ENCODE data around the gene RGS1.

Gene RGS1

DNA sequence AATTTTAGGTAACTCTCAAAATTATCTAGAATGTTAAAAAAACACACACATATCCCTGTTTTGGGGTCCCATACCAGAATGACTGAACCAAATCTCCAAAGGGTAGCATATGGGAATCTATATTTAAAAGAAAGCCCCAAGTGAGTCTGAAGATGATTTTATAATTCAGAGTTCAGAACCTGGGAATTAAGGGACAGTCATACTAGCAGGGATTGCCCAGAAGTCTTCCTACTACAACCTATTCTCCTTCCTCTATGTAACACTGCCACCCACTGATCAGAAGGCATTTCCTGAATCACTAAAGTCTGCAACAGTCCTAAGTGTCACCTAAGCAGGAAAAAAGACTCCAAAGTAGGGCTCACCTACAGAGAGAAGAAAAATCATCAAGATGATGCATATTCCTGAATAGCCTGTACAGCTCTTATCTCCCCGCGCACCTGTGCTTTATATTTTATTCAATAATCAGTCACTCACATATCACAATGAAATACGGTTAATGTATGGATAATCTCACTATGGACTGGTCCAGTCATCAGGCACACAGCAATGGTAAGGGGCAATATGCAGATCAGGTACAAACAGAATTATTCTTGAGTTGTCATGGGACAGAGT, 4.9 kb downstream of the RGS1 start:
- TF ChIP-seq, protein P1, sequence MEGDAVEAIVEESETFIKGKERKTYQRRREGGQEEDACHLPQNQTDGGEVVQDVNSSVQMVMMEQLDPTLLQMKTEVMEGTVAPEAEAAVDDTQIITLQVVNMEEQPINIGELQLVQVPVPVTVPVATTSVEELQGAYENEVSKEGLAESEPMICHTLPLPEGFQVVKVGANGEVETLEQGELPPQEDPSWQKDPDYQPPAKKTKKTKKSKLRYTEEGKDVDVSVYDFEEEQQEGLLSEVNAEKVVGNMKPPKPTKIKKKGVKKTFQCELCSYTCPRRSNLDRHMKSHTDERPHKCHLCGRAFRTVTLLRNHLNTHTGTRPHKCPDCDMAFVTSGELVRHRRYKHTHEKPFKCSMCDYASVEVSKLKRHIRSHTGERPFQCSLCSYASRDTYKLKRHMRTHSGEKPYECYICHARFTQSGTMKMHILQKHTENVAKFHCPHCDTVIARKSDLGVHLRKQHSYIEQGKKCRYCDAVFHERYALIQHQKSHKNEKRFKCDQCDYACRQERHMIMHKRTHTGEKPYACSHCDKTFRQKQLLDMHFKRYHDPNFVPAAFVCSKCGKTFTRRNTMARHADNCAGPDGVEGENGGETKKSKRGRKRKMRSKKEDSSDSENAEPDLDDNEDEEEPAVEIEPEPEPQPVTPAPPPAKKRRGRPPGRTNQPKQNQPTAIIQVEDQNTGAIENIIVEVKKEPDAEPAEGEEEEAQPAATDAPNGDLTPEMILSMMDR (IDR thresholded peaks at IDR 0.05; ENCODE audit: insufficient read depth, low read length, poor library complexity, severe bottlenecking): peak; percentile 42
- no peak for DNase-seq (ENCODE audit: extremely low read depth, insufficient read length)
- H3K36me3 ChIP-seq (ENCODE audit: control insufficient read depth, insufficient read depth, low read length): no peaks in the 10 kb centered on the region
- peak overlapping the region; percentile 70 for H3K4me3 ChIP-seq (replicated peaks; ENCODE audit: low read depth, low read length)
- H3K27me3 ChIP-seq (replicated peaks; ENCODE audit: control insufficient read depth, insufficient read depth, low read length): no peaks in the 10 kb centered on the region

DNA sequence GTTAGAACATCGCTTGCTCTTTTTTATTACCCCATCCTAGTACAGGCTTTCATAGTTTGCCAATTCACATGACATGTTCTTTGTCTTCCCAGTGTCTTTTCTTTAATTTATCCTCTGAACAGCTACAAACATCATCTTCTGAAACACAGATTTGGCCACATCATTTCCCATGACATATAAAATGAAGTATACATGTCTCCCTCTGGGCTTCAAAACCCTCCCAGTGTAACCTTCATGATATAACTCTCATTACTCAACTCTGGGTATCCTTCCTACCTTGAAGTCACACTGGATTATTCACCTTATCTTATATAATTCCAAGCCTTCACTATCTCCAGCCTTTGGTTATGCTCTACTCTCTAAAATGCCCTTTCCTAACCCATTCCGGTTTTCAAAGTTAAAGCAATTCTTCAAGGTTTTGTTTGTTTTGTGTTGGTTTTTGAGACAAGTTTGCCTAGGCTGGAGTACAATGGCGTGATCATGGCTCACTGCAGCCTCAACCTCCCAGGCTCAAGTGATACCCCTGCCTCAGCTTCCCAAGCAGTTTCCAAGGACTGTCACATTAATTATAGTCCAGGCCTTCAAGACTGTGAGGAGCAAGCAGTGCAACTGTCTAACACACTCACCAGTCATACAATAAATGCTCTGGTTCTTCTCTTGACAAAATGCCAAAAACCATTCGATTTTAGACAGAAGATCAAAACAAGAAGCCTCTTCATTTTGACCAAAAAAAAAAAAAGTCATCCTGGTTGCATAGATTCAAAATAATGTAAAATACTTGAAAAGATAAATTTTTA, 5.8 kb downstream of the RGS1 start:
- TF ChIP-seq, protein P1 (IDR thresholded peaks at IDR 0.05; ENCODE audit: insufficient read depth, low read length, poor library complexity, severe bottlenecking): no peak
- H3K27me3 ChIP-seq (replicated peaks; ENCODE audit: control insufficient read depth, insufficient read depth, low read length): no peaks in the 10 kb centered on the region
- DNase-seq (ENCODE audit: extremely low read depth, insufficient read length): no peak
- H3K4me3 ChIP-seq (replicated peaks; ENCODE audit: low read depth, low read length): no peak overlapping the region
- H3K36me3 ChIP-seq (ENCODE audit: control insufficient read depth, insufficient read depth, low read length): no peaks in the 10 kb centered on the region

DNA sequence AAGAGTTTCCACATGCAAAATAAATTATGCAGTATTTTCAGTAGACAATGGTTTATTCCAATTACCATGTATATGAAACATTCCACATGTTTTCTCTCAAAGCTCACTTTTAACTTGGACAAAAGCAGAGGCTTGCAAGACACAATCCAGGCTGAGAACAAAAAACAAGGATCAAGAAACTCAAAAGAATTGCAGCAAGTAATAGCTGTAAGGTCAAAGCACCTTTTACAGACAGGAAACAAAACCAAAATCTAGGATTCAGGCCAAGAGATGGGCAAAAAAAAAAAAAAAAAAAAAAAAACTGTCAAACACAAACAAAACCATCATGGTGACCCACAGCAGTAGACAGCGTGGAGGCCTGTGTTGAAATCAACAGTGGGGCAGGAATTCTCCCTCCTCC, 9.3 kb downstream of the RGS1 start:
- Histone ChIP-seq H3K36me3 (ENCODE audit: control insufficient read depth, insufficient read depth, low read length) (no peaks in the 10 kb centered on the region), H3K4me3 (replicated peaks; ENCODE audit: low read depth, low read length) (no peak overlapping the region), H3K27me3 (replicated peaks; ENCODE audit: control insufficient read depth, insufficient read depth, low read length) (no peaks in the 10 kb centered on the region)
- no peak for DNase-seq (ENCODE audit: extremely low read depth, insufficient read length)
- TF ChIP-seq, protein P1 (IDR thresholded peaks at IDR 0.05; ENCODE audit: insufficient read depth, low read length, poor library complexity, severe bottlenecking): no peak

GRCh38 chr1:192587386-192588266, 12.1 kb downstream of the RGS1 start:
- Histone ChIP-seq H3K27me3 (replicated peaks; ENCODE audit: control insufficient read depth, insufficient read depth, low read length) (no peaks in the 10 kb centered on the region), H3K4me3 (replicated peaks; ENCODE audit: low read depth, low read length) (no peak overlapping the region), H3K36me3 (ENCODE audit: control insufficient read depth, insufficient read depth, low read length) (no peaks in the 10 kb centered on the region)
- TF ChIP-seq, protein P1 (IDR thresholded peaks at IDR 0.05; ENCODE audit: insufficient read depth, low read length, poor library complexity, severe bottlenecking): no peak
- DNase-seq (ENCODE audit: extremely low read depth, insufficient read length): no peak

DNA sequence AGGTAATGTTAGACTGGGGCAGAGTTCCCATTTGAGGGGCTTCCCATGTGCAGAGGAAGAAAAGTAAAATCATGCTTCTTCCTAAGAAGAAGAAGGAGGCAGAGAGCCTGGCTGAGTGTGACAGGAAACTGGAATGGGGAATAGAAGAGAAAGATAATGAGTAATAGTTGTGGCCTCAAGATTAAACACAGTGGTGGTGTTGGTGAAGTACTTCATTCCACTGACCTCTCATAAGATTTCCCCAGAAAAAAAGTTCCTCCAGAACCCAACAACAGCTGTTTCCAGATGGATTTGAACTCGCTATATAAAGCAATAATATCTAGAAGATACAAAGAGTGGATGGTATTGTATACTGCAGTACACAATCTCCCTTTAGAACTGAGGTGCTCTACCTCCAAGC, 13.0 kb downstream of the RGS1 start:
- Histone ChIP-seq H3K4me3 (replicated peaks; ENCODE audit: low read depth, low read length) (no peak overlapping the region), H3K36me3 (ENCODE audit: control insufficient read depth, insufficient read depth, low read length) (no peaks in the 10 kb centered on the region), H3K27me3 (replicated peaks; ENCODE audit: control insufficient read depth, insufficient read depth, low read length) (no peaks in the 10 kb centered on the region)
- TF ChIP-seq, protein P1 (IDR thresholded peaks at IDR 0.05; ENCODE audit: insufficient read depth, low read length, poor library complexity, severe bottlenecking): no peak
- no peak for DNase-seq (ENCODE audit: extremely low read depth, insufficient read length)

All from GM06990 (cell line).